ENCODE data around the gene CWC27.

CWC27 gene

DNA sequence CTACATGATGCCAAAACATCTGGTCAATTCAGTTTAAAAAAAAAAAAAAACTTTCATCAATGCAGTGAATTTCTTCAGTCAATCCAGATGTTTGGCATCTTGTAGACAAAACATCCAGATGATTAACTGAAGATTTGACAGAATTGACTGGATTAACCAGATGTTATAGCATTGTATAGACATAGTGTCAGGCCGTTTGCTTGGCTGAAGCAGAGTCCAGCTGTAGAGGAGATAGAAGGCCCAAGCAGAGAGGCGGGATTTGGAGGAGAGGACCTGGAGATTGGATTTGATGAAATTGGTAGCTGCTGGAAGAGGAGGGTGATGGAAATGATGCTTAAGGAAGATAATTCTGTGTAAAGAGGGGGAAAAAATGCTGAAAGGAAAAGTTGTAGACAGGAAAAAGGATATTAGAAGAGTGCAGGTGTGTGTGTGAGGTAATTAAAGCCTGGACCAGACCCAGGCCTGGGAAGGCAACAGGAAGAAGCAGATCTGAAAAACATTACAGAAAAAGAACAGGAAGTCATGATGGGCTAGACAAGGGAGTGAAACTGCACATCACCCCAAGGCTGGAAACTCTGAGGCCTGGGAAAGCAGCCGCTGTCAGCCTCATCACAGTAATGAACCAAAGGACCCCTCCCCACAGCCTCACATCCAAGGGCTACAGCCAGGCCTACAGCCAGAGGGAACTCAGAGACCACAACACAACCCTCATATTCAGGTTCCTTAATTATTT, 258.3 kb downstream of the CWC27 start:
- no peak overlapping the region for H3K4me3 ChIP-seq (replicated peaks; ENCODE audit: insufficient read depth, low read length)
- TF ChIP-seq SPI1 (IDR thresholded peaks at IDR 0.05; ENCODE audit: borderline replicate concordance, low read depth) (no peak), GABPA (IDR thresholded peaks at IDR 0.05; ENCODE audit: low read depth) (no peak), POLR2AphosphoS5 (IDR thresholded peaks at IDR 0.05; ENCODE audit: low read depth) (no peak)
- TF ChIP-seq, protein P1, sequence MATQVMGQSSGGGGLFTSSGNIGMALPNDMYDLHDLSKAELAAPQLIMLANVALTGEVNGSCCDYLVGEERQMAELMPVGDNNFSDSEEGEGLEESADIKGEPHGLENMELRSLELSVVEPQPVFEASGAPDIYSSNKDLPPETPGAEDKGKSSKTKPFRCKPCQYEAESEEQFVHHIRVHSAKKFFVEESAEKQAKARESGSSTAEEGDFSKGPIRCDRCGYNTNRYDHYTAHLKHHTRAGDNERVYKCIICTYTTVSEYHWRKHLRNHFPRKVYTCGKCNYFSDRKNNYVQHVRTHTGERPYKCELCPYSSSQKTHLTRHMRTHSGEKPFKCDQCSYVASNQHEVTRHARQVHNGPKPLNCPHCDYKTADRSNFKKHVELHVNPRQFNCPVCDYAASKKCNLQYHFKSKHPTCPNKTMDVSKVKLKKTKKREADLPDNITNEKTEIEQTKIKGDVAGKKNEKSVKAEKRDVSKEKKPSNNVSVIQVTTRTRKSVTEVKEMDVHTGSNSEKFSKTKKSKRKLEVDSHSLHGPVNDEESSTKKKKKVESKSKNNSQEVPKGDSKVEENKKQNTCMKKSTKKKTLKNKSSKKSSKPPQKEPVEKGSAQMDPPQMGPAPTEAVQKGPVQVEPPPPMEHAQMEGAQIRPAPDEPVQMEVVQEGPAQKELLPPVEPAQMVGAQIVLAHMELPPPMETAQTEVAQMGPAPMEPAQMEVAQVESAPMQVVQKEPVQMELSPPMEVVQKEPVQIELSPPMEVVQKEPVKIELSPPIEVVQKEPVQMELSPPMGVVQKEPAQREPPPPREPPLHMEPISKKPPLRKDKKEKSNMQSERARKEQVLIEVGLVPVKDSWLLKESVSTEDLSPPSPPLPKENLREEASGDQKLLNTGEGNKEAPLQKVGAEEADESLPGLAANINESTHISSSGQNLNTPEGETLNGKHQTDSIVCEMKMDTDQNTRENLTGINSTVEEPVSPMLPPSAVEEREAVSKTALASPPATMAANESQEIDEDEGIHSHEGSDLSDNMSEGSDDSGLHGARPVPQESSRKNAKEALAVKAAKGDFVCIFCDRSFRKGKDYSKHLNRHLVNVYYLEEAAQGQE (IDR thresholded peaks at IDR 0.05; ENCODE audit: insufficient replicate concordance, low read depth), result no peak
- TF ChIP-seq, protein P2, sequence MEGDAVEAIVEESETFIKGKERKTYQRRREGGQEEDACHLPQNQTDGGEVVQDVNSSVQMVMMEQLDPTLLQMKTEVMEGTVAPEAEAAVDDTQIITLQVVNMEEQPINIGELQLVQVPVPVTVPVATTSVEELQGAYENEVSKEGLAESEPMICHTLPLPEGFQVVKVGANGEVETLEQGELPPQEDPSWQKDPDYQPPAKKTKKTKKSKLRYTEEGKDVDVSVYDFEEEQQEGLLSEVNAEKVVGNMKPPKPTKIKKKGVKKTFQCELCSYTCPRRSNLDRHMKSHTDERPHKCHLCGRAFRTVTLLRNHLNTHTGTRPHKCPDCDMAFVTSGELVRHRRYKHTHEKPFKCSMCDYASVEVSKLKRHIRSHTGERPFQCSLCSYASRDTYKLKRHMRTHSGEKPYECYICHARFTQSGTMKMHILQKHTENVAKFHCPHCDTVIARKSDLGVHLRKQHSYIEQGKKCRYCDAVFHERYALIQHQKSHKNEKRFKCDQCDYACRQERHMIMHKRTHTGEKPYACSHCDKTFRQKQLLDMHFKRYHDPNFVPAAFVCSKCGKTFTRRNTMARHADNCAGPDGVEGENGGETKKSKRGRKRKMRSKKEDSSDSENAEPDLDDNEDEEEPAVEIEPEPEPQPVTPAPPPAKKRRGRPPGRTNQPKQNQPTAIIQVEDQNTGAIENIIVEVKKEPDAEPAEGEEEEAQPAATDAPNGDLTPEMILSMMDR (IDR thresholded peaks at IDR 0.05; ENCODE audit: insufficient read depth, low read length), result no peak
- DNase-seq (ENCODE audit: low read depth in 1 of 2, low spot score in 1 of 2), result no peak
- H3K27ac ChIP-seq (replicated peaks), result no peak overlapping the region
- no peaks in the 10 kb centered on the region for H3K27me3 ChIP-seq (ENCODE audit: insufficient read depth, poor library complexity, severe bottlenecking)

- H3K27me3 ChIP-seq (ENCODE audit: insufficient read depth, poor library complexity, severe bottlenecking), result no peaks in the 10 kb centered on the region
- no peak overlapping the region for H3K27ac ChIP-seq (replicated peaks)
- no peak for TF ChIP-seq SPI1 (IDR thresholded peaks at IDR 0.05; ENCODE audit: borderline replicate concordance, low read depth)
- no peak for TF ChIP-seq POLR2AphosphoS5 (IDR thresholded peaks at IDR 0.05; ENCODE audit: low read depth)
- TF ChIP-seq, protein P2 (IDR thresholded peaks at IDR 0.05; ENCODE audit: insufficient read depth, low read length), result no peak
- no peak for TF ChIP-seq GABPA (IDR thresholded peaks at IDR 0.05; ENCODE audit: low read depth)
- TF ChIP-seq, protein P1 (IDR thresholded peaks at IDR 0.05; ENCODE audit: insufficient replicate concordance, low read depth), result no peak
- H3K4me3 ChIP-seq (replicated peaks; ENCODE audit: insufficient read depth, low read length), result no peak overlapping the region
- DNase-seq (ENCODE audit: low read depth in 1 of 2, low spot score in 1 of 2), result no peak
Measured at GRCh38 chr5:65029178-65029577, 260.4 kb downstream of the CWC27 start.

DNA sequence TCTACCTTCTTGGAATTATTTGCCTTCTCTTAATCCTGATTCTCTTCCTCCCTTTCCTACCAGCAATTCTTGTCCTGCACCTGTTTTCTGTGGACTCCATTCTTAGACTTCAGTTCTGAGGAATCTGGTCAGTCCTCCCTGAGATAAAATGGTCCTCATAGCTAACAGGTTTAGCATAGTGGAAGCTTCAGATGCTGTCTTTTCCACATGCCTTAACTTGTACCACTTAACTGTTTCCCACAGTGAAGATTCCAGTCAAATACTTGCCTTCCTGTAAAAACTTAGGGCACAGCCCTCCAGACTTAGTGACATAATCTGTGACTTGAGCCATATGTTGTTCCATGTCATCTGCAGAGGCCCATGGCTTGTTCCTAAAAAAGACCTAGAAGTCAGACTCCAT, 261.3 kb downstream of the CWC27 start:
- no peak for DNase-seq (ENCODE audit: low read depth in 1 of 2, low spot score in 1 of 2)
- no peaks in the 10 kb centered on the region for H3K27me3 ChIP-seq (ENCODE audit: insufficient read depth, poor library complexity, severe bottlenecking)
- H3K4me3 ChIP-seq (replicated peaks; ENCODE audit: insufficient read depth, low read length), result no peak overlapping the region
- TF ChIP-seq, protein P2 (IDR thresholded peaks at IDR 0.05; ENCODE audit: insufficient read depth, low read length), result no peak
- TF ChIP-seq GABPA (IDR thresholded peaks at IDR 0.05; ENCODE audit: low read depth) (no peak), POLR2AphosphoS5 (IDR thresholded peaks at IDR 0.05; ENCODE audit: low read depth) (no peak), SPI1 (IDR thresholded peaks at IDR 0.05; ENCODE audit: borderline replicate concordance, low read depth) (no peak)
- TF ChIP-seq, protein P1 (IDR thresholded peaks at IDR 0.05; ENCODE audit: insufficient replicate concordance, low read depth), result no peak
- no peak overlapping the region for H3K27ac ChIP-seq (replicated peaks)
